GM15510 (cell line): Measurements from ENCODE around the gene HLCS.

Experiments used
- POLR2A ChIP-seq: IDR thresholded peaks from 3 replicates; pipeline ENCODE4 v1.6.1; 2011; ENCODE audit warnings: borderline replicate concordance; ENCODE audit not compliant: insufficient read length; ENCODE audit errors: extremely low read depth

The HLCS gene

GRCh38 chr21:36913247-36914169 is 53.0 kb downstream of the HLCS start:
- no peak for TF ChIP-seq POLR2A

- TF ChIP-seq POLR2A: no peak
These were observed 55.7 kb downstream of the HLCS start for GRCh38 chr21:36910581-36911307.

GRCh38 chr21:36909901-36910561 is 56.4 kb downstream of the HLCS start:
- TF ChIP-seq POLR2A: no peak

- TF ChIP-seq POLR2A: no peak
These were observed 57.0 kb downstream of the HLCS start for GRCh38 chr21:36909423-36909822.

- no peak for TF ChIP-seq POLR2A
These were observed 58.1 kb downstream of the HLCS start for GRCh38 chr21:36908260-36908908.

- TF ChIP-seq POLR2A: no peak
These were observed 62.3 kb downstream of the HLCS start for GRCh38 chr21:36904093-36904666.

- TF ChIP-seq POLR2A: no peak
These were observed 63.7 kb downstream of the HLCS start for GRCh38 chr21:36902793-36903192.

GRCh38 chr21:36902331-36902730 is 64.1 kb downstream of the HLCS start:
- no peak for TF ChIP-seq POLR2A

GRCh38 chr21:36901575-36901974 is 64.9 kb downstream of the HLCS start:
- TF ChIP-seq POLR2A: no peak

- no peak for TF ChIP-seq POLR2A
These were observed 72.9 kb downstream of the HLCS start for GRCh38 chr21:36893581-36893980.

GRCh38 chr21:36892201-36892600 is 74.3 kb downstream of the HLCS start:
- TF ChIP-seq POLR2A: no peak

GRCh38 chr21:36891692-36892091 is 74.8 kb downstream of the HLCS start:
- no peak for TF ChIP-seq POLR2A

GRCh38 chr21:36891121-36891520 is 75.3 kb downstream of the HLCS start:
- TF ChIP-seq POLR2A: no peak

- no peak for TF ChIP-seq POLR2A
These were observed 76.4 kb downstream of the HLCS start for GRCh38 chr21:36890086-36890485.

GRCh38 chr21:36889401-36889800 is 77.1 kb downstream of the HLCS start:
- TF ChIP-seq POLR2A: no peak

- no peak for TF ChIP-seq POLR2A
These were observed 78.0 kb downstream of the HLCS start for GRCh38 chr21:36888466-36888865.
